Measurements from ENCODE around the gene C6.

Gene C6

DNA sequence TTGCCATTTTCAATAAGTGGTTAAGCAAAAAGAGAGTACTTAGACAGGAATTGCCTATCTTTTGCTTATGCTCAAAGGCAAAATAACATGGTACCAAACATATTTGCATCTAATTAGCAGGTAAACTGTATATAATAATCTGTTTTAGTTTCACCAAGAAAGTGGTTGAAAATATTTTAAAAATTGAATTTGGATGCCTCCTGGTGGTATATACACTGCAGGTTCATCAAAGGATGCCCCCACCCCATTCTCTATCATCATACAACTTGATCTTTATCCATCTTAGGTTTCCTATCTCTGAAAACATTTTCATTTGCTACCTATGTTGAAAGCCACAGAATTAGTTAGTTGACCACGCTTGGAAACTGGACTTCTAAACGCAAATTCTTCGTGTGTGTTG lies 95.2 kb downstream of the C6 start:
- DNase-seq: no peak

DNA sequence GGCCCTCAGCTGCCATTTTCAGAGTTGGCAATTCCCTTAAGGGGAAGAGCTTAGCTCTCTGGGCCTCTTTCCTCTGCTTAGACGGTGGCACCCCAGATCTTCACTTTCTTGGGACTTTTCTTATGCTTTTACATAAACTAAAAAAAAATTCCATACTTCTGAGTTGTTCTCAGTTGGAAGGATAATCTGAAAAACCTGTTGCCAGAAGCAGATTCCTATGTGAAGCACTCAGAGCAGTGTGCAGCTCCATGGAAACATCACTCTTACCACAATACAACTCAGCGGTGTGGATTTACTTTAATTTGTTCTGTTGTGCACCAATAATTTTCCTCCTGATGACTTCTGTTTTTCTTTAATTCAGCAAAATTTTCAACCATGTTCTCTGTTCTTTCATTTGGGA lies 98.1 kb downstream of the C6 start:
- no peak for DNase-seq

DNA sequence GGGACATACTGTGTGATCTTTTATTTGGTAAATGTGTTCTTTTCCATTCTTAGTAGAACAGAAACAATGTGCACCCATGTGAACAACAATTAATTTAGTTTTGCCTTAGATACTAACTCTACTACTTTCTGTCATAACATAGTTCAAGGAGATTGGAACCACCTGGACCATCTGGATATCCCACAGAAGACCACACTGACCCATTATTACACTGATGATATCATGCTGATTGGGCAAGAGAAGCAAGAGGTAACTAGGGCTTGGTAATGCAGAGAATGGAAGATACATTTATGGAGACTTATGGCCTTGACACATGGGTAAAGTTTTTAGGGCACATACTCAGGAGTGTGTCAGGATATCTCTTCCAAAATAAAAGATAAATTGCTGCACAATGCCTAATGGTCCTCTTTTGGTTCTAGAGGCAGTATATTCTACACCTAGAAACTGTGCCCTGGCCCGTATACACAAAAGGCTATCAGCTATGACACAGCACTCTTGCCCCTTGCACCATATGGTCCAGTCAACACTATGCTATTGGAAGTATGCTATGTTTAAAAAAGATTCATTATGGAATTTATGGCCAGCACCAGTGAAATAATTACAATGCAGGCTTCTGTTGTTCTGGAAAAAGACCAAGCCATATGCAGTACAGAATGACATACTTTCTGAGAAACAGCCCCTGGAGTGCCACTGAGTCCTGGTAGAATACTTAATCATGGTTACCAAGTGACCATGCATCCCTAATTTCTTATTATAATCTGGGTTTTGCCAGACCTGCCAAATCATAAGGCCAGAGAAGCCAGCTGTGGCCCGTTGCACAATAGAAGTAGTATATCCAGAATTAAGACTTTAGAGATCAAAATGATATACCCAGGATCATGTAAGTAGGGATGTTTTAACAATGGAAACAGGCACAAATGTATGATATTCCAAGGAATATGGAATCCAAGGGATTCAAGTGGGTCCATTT lies 100.6 kb downstream of the C6 start:
- DNase-seq: no peak

DNA sequence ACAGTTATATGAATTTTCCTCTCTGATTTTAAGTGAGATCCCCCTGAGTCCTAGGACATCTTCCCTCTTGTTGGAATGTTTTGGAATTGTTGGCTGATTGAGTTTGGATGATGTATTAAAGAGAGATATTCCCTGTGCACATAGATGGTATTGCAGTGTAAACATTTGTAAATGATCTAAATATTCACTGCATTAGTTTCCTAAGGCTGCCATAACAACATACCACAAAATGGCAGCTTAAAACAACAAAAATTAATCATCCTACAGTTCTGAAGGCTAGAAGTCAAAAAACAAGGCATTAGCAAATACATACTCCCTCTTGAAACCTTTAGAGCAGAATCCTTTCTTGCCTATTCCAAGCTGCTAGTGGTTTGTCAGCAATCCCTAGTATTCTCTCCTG lies 104.1 kb downstream of the C6 start:
- no peak for DNase-seq

DNA sequence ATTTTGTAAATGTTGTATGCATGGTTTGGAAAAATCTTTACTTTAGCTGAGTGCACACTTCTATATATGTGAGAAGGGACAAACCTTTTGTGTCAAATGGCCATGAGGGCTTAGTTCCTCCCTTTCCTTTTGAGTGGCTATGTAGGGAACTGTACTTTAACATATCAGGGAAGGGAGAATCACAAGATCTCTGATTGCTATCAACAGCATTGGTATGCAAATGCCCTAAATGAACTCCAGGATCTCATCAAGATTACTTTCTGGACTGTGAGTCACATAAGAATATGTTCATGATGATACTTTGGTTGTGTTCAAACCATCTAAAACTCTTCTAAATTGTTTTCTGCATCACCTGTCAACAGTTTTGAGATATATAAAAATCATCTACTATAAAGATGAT lies 111.0 kb downstream of the C6 start:
- no peak for DNase-seq

DNA sequence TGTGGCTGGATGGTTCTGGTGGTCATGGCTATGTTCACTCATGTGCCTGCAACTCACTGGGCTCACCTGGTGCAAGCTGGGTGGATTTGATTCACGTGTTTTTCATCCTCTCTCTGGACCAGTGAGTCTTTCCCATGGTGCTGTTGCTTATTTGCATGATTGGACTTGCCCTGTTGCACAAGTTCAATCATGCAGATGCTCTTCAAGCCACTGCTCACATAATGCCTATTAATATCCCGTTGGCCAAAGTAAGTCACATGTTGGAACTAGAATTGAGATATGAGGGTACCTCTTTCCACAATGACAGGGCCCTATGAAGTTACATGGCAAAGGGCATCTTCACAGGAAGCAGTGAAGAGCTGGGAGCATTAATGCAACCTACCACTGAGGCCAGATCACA lies 115.7 kb downstream of the C6 start:
- no peak for DNase-seq

DNA sequence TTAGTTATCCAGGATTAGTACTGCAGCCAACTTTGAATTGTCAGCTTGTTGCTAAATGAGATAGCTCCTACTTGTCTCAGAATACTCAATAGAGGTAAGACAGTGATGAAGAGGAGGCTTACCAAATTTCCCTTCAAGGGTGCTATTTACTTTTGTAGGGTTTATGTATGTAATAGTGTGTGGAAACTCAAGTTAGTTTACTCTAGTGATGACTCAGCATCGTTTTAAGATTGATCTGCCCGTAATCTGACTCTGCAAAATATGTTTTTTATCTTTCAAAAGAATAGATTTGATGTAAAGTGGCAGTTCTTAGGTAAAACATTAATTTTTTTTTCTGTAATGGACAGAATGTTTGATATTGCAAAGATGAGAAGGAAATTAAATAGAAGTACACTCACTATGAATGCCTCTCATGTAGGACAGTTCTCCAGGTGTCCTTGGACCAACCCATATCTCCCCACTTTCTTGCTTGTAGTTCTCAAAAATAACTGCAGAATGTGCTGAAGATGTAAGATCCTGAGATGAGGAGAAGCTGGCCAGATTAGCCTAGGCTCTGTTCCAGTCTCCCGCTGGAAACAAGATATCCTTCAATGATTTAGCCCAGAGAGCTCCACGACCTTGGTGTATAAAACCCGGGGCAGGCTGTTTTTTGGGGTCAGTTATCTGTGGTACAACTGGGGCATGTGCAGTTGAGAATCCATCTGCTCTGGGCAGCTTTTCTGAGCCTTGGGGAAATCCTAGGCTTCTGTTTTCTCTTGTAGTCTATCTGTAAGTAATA lies 117.8 kb downstream of the C6 start:
- DNase-seq: no peak

DNA sequence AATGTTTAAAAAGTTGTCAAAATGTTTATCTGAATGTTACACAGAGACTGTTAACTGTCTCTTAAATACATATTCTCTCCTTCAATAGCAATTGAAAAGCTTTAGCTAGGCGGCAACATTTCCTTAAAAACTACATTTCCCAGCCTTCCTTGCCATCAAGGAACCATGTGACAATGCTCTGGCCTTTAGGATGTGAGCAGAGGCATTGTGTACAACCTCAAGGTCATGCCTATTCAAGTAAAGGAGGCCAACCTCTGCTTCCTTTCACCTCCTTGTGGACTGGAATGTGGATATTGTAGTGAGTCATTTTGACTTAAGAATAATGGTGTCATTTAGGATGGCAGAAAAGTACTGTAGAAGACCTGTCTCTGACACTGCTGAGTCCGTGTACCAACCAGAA lies 118.5 kb downstream of the C6 start:
- no peak for DNase-seq

DNA sequence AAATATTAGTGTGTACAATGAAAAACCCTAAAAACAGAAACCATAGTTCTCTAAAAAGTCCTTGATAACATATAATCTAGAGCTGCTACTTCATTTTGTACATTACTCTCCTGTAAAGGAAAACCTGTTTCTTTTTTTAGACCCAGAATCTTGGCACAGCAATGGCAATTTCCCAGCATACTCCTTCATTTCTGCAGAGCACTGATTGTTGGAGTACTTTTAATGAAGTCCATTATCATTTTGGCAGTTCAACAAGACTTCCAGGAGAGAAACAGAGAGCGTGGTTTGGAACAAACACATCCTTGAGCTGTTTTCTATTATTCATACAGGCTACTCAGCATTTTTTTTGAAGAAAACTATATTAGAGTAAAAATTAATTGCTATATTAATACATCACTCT lies 119.5 kb downstream of the C6 start:
- no peak for DNase-seq
